Neural cell (in vitro differentiated cells): ENCODE data around the gene PRDM2.

Experiments
- CTCF ChIP-seq: fragments of 450-650 bp; IDR thresholded peaks from 2 replicates; pipeline ENCODE4 v1.5.1; 2014; ENCODE audit warnings: antibody characterized with exemption, mild to moderate bottlenecking, moderate library complexity; ENCODE audit not compliant: poor library complexity, severe bottlenecking
- SMC3 ChIP-seq: fragments of 450-650 bp; conservative IDR thresholded peaks from 2 replicates; pipeline ENCODE4 v1.6.1; 2014; ENCODE audit warnings: antibody characterized with exemption, mild to moderate bottlenecking, moderate library complexity; ENCODE audit not compliant: poor library complexity

GRCh38 chr1:13869172-13869797 is 169.3 kb downstream of the PRDM2 start:
- TF ChIP-seq SMC3, result no peak
- TF ChIP-seq CTCF, result no peak
